Fibroblast of skin of left biceps (primary cell): ENCODE results near the gene HOXD11.

Experiments
- DNase-seq, 2 experiments: peaks; one replicate each; pipeline ENCODE4 v3.0.0-alpha.2; 2013; ENCODE audit warnings: low read depth in 2 of 2

Gene HOXD11

GRCh38 chr2:176081376-176081836 is 25.7 kb upstream of the HOXD11 start:
- DNase-seq: no peak

- DNase-seq: no peak
Measured at GRCh38 chr2:176081837-176082524, 25.1 kb upstream of the HOXD11 start.

GRCh38 chr2:176082525-176082823 is 24.6 kb upstream of the HOXD11 start:
- DNase-seq: no peak

GRCh38 chr2:176082824-176083751 is 24.0 kb upstream of the HOXD11 start:
- no peak for DNase-seq

GRCh38 chr2:176083796-176084261 is 23.3 kb upstream of the HOXD11 start, which contains the start of gene EVX2:
Gene EVX2, minus strand, starts transcription at chr2:176083962. Its CDS starts 186 bp downstream, at chr2:176083776.
- DNase-seq: no peak

- DNase-seq: no peak
Measured at GRCh38 chr2:176084611-176085119, 22.4 kb upstream of the HOXD11 start.

- DNase-seq: no peak
Measured at GRCh38 chr2:176085120-176085788, 21.8 kb upstream of the HOXD11 start.

- DNase-seq: no peak
Measured at GRCh38 chr2:176085861-176086771, 21.0 kb upstream of the HOXD11 start.

- no peak for DNase-seq
Measured at GRCh38 chr2:176087330-176088047, 19.6 kb upstream of the HOXD11 start.

- DNase-seq: no peak
Measured at GRCh38 chr2:176088048-176088936, 18.8 kb upstream of the HOXD11 start.

- DNase-seq: no peak
Measured at GRCh38 chr2:176088937-176089842, 17.9 kb upstream of the HOXD11 start.

- DNase-seq: no peak
Measured at GRCh38 chr2:176089843-176090395, 17.2 kb upstream of the HOXD11 start.

- no peak for DNase-seq
Measured at GRCh38 chr2:176090862-176091261, 16.2 kb upstream of the HOXD11 start.

- DNase-seq: no peak
Measured at GRCh38 chr2:176091329-176092258, 15.5 kb upstream of the HOXD11 start.

- no peak for DNase-seq
Measured at GRCh38 chr2:176092270-176093144, 14.6 kb upstream of the HOXD11 start, which contains the start of gene HOXD13. Gene HOXD13, plus strand, starts transcription at chr2:176092721. Its CDS starts 170 bp downstream, at chr2:176092891.
